Ecto neural progenitor cell (in vitro differentiated cells): ENCODE results near the gene PHLPP1.
"Not testable (repeated sequence)": the region's sequence is repeated elsewhere in the genome, so short reads cannot be mapped to it uniquely, and the experiment has no call there.

Experiments used
- DNase-seq: peaks from one replicate; pipeline ENCODE4 v3.0.0-alpha.2; 2018; ENCODE audit warnings: low spot score

Gene PHLPP1

GRCh38 chr18:62894681-62895390 lies 179.5 kb downstream of the PHLPP1 start:
- DNase-seq = no peak

GRCh38 chr18:62897153-62897552 lies 181.8 kb downstream of the PHLPP1 start:
- DNase-seq = no peak

GRCh38 chr18:62898359-62898758 lies 183.0 kb downstream of the PHLPP1 start:
- DNase-seq = no peak

GRCh38 chr18:62899534-62899933 lies 184.2 kb downstream of the PHLPP1 start:
- no peak for DNase-seq

DNA sequence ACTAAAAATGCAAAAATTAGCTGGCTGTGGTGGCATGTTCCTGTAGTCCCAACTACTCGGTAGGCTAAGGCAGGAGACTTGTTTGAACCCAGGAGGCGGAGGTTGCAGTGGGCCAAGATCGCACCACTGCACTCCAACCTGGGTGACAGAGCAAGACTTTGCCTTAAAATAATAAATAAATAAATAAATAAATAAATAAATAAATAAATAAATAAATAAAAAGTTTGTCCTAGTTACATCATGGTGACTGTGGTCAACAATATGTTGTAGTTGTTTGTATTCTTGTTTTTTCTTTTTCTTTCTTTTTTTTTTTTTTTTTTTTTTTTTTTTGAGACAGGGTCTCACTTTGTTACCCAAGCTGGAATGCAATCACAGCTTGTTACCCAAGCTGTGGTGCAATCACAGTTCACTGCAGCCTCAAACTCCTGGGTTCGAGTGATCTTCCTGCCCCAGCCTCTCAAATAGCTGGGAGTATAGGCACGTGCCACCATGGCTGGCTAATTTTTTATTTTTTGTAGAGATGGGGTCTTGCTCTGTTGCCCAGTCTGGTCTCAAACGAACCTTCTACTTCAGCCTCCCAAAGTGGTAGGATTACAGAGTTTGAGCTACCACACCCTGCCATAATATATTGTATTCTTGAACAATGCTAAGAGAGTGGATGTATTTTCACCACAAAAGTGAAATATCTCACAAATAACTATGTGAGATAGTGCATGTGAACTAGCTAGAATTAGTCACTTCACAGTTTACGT lies 185.0 kb downstream of the PHLPP1 start:
- DNase-seq = no peak

GRCh38 chr18:62902776-62903175 lies 187.4 kb downstream of the PHLPP1 start:
- no peak for DNase-seq

- DNase-seq = no peak
Observed at GRCh38 chr18:62904396-62905285, 189.3 kb downstream of the PHLPP1 start.

- DNase-seq = no peak
Observed at GRCh38 chr18:62912885-62913284, 197.5 kb downstream of the PHLPP1 start.

- DNase-seq = not testable (repeated sequence)
Observed at GRCh38 chr18:62913824-62914223, 198.5 kb downstream of the PHLPP1 start.

- no peak for DNase-seq
Observed at GRCh38 chr18:62914871-62915392, 199.6 kb downstream of the PHLPP1 start.

DNA sequence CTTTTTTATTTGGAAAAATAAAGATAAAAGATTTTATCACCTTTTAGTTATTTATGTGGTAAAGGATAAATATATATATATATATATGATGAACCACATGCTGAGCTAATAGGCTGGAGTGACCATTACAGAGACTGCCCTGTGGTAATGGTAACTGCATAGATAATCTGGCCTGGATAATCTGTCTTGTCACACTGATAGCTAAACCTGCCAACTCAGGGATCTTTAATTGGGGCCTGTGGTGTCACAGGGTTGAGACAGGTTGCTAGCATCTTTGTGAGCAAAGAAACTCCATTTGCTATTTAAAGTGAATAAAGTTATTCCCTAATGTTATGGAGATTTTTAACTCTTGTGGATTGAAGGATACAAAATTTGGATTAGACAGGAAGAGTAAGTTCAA lies 203.0 kb downstream of the PHLPP1 start:
- DNase-seq = no peak

GRCh38 chr18:62919109-62919838 lies 203.9 kb downstream of the PHLPP1 start:
- no peak for DNase-seq

DNA sequence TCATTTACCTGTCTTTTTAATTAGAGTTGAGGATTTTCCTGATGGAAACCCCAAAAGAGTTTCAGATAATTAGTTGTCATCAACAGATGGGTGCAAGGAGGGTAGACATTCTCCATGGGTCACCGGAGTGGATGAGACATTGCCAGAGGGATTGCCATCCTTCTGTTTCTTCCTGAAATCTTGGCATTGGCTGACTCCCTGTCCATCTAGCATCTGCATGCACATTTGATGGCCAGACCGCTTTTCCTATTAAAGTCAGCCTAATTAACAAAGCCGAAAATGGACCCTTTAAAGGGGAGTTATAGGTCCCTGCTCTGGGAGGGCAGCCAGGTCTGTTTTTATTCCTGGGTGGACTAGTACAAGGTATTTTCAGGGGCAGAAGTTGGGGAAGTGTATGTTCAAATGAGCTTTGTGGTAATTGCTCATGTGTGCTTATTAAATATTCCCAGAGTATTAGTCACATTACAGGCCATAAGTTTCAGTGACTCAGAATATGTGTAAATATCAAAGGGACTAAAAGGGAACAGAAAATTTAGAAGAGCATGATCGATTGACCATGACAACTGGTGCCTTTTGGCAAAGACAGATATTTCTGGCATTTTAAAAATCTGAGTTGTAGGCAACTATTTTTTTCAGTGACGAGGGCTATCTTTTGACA lies 209.8 kb downstream of the PHLPP1 start:
- no peak for DNase-seq

GRCh38 chr18:62928326-62928725 lies 213.0 kb downstream of the PHLPP1 start:
- DNase-seq = no peak

DNA sequence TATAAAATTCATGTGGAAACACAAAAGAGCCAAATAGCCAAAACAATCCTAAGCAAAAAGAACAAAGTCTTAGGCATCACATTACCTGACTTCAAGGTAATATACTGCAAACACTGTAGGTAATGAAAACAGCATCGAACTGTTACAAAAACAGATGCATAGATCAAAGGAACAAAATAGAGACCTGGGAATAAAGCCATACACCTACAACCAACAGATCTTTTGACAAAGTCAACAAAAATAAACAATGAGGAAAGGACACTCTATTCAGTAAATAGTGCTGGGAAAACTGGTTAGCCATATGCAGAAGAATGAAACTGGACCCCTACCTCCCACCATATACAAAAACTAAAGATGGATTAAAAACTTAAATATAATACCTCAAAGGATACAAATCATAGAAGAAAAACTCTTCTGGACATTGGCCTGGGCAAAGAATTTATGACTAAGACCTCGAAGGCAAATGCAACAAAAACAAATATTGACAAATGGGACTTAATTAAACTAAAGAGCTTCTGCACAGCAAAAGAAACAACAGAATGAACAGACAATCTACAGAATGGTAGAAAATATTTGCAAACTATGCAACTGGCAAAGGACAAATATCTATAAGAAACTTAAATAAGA lies 218.0 kb downstream of the PHLPP1 start:
- no peak for DNase-seq

- no peak for DNase-seq
Observed at GRCh38 chr18:62935994-62936393, 220.7 kb downstream of the PHLPP1 start.

DNA sequence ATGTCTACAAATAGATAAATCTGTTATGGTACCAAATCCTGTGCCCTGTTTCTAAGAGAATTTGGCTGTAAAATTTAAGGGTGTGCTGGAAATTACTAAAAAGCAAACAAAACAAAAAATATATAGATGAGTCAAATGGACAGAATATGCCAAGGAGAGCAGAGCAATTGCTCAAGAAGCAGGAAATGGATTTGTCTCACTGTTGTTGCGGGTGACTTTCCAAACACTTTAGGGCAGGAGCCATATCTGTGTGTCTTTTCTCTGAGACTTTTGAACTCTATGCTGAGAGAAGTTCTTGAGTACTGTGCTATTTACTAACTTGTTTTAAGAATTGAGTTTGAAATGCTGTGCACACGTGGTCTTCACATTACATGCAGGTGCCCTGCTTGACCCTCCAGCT lies 221.7 kb downstream of the PHLPP1 start:
- no peak for DNase-seq

- no peak for DNase-seq
Observed at GRCh38 chr18:62938006-62938405, 222.7 kb downstream of the PHLPP1 start.

DNA sequence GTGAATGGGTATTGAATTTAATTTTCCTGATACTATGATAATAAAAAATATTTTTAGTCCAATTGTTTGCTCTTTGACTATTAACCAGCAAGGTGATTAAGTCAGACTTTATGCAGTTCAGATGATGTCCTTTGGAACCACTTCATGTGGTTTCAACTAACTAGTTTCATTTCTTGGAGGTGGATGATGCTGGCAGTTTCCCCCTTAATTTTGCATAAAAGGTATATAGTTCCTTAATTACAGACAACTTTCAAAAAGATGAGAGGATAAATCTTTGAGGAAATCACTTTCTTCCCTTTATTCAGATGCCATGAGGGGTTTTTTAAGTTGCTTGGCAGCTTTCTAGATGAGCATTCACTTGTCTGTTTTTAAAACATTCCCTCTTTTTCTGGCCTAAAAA lies 223.1 kb downstream of the PHLPP1 start:
- no peak for DNase-seq

- DNase-seq = no peak
Observed at GRCh38 chr18:62939433-62939832, 224.1 kb downstream of the PHLPP1 start.

DNA sequence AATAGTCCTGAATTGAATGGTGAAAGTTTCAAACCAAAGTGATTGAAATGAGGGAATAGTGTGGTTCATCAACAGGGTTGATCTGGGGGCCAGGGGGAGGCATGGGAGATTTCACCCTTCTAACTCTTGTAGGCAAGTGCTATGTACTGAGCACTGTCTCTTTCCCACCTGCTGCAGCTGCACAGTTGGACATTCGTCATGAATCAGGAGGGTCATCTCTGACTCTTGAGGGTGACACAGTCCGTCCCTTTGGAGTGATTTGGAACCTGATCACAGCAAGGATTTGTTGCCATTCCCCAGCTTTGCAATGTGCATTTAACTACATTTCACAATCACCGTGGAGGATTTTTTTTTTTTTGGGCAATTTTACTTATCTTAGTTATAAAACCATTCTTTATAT lies 224.6 kb downstream of the PHLPP1 start:
- no peak for DNase-seq
